A549 treated with DMSO at 1 μM for 4 hours (cell line): Measurements from ENCODE around the gene LRRC23. TPM values are rescaled to one million over a fixed set of nuclear protein-coding genes. Genes with fewer than 3 reads are reported as not detected.

Source experiments
- total RNA-seq: library from RNA; stranded (reverse); fragments of 200-300 nt; extraction: Qiagen RNA extraction; gene quantifications from 5 replicates; pipeline ENCODE4 v1.2.3, GENCODE V29; 2022; ENCODE audit warnings: low read depth

The LRRC23 gene
- total RNA-seq = 15.5 to 18.7 TPM (median 18.1 TPM) in 5 replicates

GRCh38 chr12:6904280-6905276, at the start of gene LRRC23:
Gene LRRC23, plus strand, starts transcription at chr12:6904822. Its CDS starts 812 bp downstream, at chr12:6905634.

DNA sequence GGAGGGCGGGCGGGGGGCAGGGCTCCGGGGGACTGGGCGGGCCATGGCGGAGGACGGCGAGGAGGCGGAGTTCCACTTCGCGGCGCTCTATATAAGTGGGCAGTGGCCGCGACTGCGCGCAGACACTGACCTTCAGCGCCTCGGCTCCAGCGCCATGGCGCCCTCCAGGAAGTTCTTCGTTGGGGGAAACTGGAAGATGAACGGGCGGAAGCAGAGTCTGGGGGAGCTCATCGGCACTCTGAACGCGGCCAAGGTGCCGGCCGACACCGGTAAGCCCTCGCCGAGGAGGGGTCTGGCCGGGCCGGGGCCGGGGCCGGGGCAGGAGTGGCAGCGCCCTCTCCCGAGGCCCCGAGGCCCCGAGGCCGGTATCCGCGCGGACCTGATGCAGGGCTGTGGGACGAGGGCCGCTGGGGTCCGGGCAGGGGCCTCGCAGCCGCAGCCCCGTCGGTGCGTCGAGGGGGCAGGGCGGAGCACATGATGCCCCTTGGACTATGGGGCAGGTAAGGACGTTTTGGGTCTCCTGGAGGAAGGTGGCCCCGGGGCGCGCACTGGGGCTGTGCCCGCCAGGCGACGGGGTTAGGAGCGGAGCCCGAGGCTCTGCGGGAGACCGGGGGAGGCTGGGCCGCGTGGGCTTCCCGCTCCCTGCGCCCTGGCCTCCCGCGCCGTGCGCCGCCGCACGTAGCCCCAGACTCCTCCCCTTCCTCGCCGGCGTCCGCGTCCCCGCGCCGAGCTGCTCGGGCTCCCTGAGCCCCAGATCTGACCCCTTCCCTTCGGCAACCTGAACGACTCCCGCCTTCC, 37.0 kb upstream of the LRRC23 start, which contains the start of gene TPI1:
TPI1 (plus strand) TSS at position 119 of the 798 bp plus-strand sequence; CDS start at position 155, 36 bp downstream.

DNA sequence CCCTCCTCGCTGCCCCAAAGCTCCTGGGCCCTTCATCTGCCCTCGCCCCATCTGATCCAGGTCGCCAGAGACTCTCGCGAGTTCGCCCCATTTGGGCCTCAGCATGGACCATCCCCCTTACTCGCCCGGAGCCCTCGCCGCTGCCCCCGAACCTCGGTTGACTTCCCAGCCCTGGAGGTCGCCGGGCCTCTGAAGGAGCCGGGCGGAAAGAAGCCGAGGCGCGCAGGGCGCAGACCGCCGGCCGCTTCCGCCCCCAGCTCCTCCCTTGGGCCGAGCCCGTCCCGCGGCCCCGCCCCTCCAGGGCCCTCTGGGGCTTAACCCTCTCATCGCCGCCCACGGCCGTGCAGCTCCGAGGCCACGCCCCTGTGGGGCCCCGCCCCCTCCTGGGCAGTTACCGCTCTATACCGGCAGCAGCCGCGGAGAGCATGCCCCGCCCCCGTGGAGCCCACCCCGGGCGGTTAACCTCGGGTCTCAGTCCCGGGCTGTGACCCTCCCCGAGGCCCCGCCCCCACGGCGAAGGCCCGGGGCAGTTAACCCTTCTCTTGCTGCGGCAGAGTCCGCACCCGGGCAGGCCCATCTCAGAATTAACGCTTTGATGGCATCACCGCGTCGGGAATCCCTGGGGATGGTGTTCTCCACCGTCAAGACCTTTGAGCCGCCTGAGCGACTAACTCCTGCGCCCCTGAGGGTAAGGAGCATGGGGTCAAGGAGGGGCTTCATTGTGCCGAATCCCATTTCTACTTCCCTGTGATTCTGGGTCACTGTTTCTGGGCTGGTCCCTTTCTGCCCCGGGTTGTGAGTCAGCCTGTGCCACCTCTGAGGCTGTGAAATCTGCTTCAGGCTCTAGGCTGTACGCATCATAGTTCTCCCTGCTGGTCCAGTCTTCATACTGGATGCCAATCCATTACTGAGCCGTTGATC, 31.3 kb upstream of the LRRC23 start, which contains the start of gene SPSB2:
SPSB2 (minus strand) TSS at position 210 of the 921 bp plus-strand sequence. CDS start 402 bp downstream, outside the sequence.

GRCh38 chr12:6914246-6914946, 9.8 kb downstream of the LRRC23 start, which contains the start of gene ENO2:
Gene ENO2, plus strand, starts transcription at chr12:6914580. Its CDS starts 1,253 bp downstream, at chr12:6915833.

DNA sequence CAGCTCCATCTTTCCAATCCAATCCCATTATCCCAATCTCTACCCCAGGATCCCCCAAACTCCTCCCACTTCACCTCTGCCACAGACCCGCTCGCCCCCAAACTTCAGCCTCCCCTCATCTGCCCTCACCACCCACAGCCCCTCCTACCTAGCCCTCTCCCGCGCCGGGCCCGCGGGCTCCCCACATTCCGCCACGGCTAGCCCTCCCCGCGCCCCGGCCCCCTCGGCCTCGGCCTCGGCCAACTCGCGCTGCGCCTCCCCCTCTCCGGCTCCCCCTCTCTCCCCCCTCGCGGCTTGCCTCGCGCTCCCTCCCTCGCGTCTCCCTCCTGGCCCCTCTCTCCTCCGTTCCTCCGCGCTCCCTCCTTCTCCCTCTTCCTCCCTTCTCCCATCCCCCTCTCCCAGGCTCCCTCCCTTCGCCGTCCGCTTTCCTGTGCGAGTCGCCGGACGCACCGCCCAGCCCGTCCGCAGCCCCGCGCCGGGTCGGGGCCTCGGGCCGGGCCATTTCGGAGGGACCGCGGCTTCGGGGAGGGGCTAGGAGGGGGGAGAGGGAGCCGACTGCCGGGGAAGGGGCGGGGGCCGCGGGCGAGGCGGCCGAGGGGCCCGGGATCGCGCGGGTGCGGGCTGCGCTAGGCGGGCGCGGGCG, 22.9 kb downstream of the LRRC23 start, which contains the start of gene ATN1:
ATN1 (plus strand) TSS at position 581 of the 643 bp plus-strand sequence. CDS start 6,043 bp downstream, outside the sequence.

GRCh38 chr12:6943722-6944380, 39.2 kb downstream of the LRRC23 start, which contains the start of the genes C12orf57 and RNU7-1:
Gene C12orf57, plus strand, starts transcription at chr12:6944022. Its CDS starts 100 bp downstream, at chr12:6944122.
Gene RNU7-1, plus strand, starts transcription at chr12:6943816.

DNA sequence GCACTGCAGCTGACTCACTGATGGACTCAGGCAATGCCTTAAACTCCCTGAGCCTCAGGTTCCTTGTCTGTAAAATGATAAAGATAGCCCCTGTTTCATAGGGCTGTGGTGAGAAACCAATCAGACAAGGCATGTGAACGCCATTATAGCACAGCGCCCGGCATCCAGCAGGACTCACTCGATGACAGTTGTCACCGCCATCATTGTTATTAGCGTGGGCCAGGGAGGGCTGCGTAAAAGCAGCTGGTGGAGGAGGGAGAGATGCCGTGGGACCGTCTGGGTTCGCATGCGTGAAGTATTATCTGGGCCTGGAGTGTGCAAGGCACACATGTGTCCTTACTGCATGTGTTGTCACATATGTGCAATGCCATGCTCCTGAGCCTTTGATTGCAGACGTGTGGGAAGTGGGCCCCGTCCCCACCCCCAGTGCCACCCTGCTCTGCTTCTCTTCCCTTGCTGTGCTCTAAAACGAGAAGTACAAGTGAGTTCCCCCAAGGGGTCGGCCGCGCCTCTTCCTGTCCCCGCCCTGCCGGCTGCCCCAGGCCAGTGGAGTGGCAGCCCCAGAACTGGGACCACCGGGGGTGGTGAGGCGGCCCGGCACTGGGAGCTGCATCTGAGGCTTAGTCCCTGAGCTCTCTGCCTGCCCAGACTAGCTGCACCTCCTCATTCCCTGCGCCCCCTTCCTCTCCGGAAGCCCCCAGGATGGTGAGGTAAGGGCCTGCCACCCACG, 46.4 kb downstream of the LRRC23 start, which contains the start of gene PTPN6:
PTPN6 (plus strand) TSS at position 546 of the 730 bp plus-strand sequence; CDS start at position 703, 157 bp downstream.

Other genes starting within 250 kb of the LRRC23 start
- gene ING4, start 241.7 kb upstream of the LRRC23 start, total RNA-seq = 13.5 to 18.2 TPM (median 15.7 TPM) in 5 replicates
- 55.6 to 67.7 TPM (median 63.0 TPM) in 5 replicates for gene ZNF384, start 215.4 kb upstream of the LRRC23 start, total RNA-seq
- 0.58 to 1.6 TPM (median 0.96 TPM) in 5 replicates for gene PIANP, start 204.0 kb upstream of the LRRC23 start, total RNA-seq
- 53.3 to 61.0 TPM (median 56.5 TPM) in 5 replicates for gene COPS7A, start 180.8 kb upstream of the LRRC23 start, total RNA-seq
- 275 to 309 TPM (median 292 TPM) in 5 replicates for gene MLF2, start 151.7 kb upstream of the LRRC23 start, total RNA-seq
- 682 to 907 TPM (median 824 TPM) in 5 replicates for gene PTMS, start 138.5 kb upstream of the LRRC23 start, total RNA-seq
- gene LAG3, start 132.3 kb upstream of the LRRC23 start, total RNA-seq = 0.47 to 2.2 TPM (median 1.4 TPM) in 5 replicates
- gene CD4, start 115.3 kb upstream of the LRRC23 start, total RNA-seq = not detected in 5 replicates
- gene GPR162, start 83.0 kb upstream of the LRRC23 start, total RNA-seq = 0.39 to 0.93 TPM (median 0.47 TPM) in 5 replicates
- 24.8 to 31.7 TPM (median 26.6 TPM) in 5 replicates for gene P3H3, start 76.4 kb upstream of the LRRC23 start, total RNA-seq
- gene GNB3, start 63.9 kb upstream of the LRRC23 start, total RNA-seq = 1.9 to 2.8 TPM (median 1.9 TPM) in 5 replicates
- 76.1 to 88.0 TPM (median 79.3 TPM) in 5 replicates for gene CDCA3, start 53.5 kb upstream of the LRRC23 start, total RNA-seq
- gene USP5, start 52.7 kb upstream of the LRRC23 start, total RNA-seq = 77.5 to 93.5 TPM (median 87.6 TPM) in 5 replicates
- 1,539 to 1,667 TPM (median 1,622 TPM) in 5 replicates for gene TPI1, start 37.3 kb upstream of the LRRC23 start, total RNA-seq
- gene SPSB2, start 31.5 kb upstream of the LRRC23 start, total RNA-seq = 18.3 to 23.2 TPM (median 21.4 TPM) in 5 replicates
- 37.1 to 44.4 TPM (median 42.7 TPM) in 5 replicates for gene ENO2, start 9.8 kb downstream of the LRRC23 start, total RNA-seq
- 49.8 to 82.1 TPM (median 68.2 TPM) in 5 replicates for gene ATN1, start 23.1 kb downstream of the LRRC23 start, total RNA-seq
- not detected in 5 replicates for gene RNU7-1, start 39.0 kb downstream of the LRRC23 start, total RNA-seq
- 274 to 300 TPM (median 288 TPM) in 5 replicates for gene C12orf57, start 39.2 kb downstream of the LRRC23 start, total RNA-seq
- 7.6 to 14.4 TPM (median 10.8 TPM) in 5 replicates for gene PTPN6, start 46.5 kb downstream of the LRRC23 start, total RNA-seq
- gene PHB2, start 65.8 kb downstream of the LRRC23 start, total RNA-seq = 313 to 344 TPM (median 323 TPM) in 5 replicates
- 62.4 to 70.8 TPM (median 65.4 TPM) in 5 replicates for gene EMG1, start 66.1 kb downstream of the LRRC23 start, total RNA-seq
- 26.9 to 31.8 TPM (median 30.4 TPM) in 5 replicates for gene LPCAT3, start 113.7 kb downstream of the LRRC23 start, total RNA-seq
- 38.6 to 61.7 TPM (median 42.5 TPM) in 5 replicates for gene C1S, start 155.9 kb downstream of the LRRC23 start, total RNA-seq
- 24.1 to 46.2 TPM (median 28.9 TPM) in 5 replicates for gene C1R, start 187.6 kb downstream of the LRRC23 start, total RNA-seq
- gene C1RL, start 204.4 kb downstream of the LRRC23 start, total RNA-seq = 9.6 to 14.0 TPM (median 12.0 TPM) in 5 replicates
- not detected in 5 replicates for gene RBP5, start 224.1 kb downstream of the LRRC23 start, total RNA-seq
- gene CLSTN3, start 225.5 kb downstream of the LRRC23 start, total RNA-seq = 11.3 to 15.3 TPM (median 13.4 TPM) in 5 replicates